Measurements from ENCODE around the gene EPB41L1.

- TF ChIP-seq POLR2AphosphoS5 (IDR thresholded peaks at IDR 0.05; ENCODE audit: low read depth, low read length) (no peak), TAF1 (IDR thresholded peaks at IDR 0.05; ENCODE audit: borderline replicate concordance, insufficient read depth, low read length) (no peak)
These were observed 1.1 kb downstream of the EPB41L1 start for GRCh38 chr20:36155629-36155971.

All from PFSK-1 (cell line).